H1 (cell line): ENCODE results near the gene UBE2K. TPM values are rescaled to one million over a fixed set of nuclear protein-coding genes. Genes with fewer than 3 reads are reported as not detected.

Experiments
- CTCF ChIA-PET: fragments of 300-600 bp; sonication (Branson Sonifier 250); formaldehyde crosslinking; loops from one replicate; lab custom pipeline; 2021; ENCODE audit not compliant: partially characterized antibody; lab: Charles Lee
- POLR2A ChIA-PET: fragments of 300-600 bp; sonication (Branson Sonifier 250); formaldehyde crosslinking; loops from one replicate; lab custom pipeline; 2021; ENCODE audit warnings: inconsistent platforms; ENCODE audit not compliant: partially characterized antibody; lab: Charles Lee
- DNase-seq, 2 experiments: peaks; one replicate each; pipeline versions ENCODE4 v3.0.0 to v3.0.0-alpha.2; 2010 to 2022; ENCODE audit warnings: low spot score in 2 of 2, low read depth in 1 of 2, mixed read lengths in 1 of 2
- FAIRE-seq: peaks from 2 replicates; lab custom pipeline; 2011; peaks lifted over from hg19 to GRCh38; lab: Jason Lieb, UNC
- H2AFZ ChIP-seq: 2 replicates; pipeline ENCODE4 v1.8.1; 2012; ENCODE audit warnings: low read length, inconsistent platforms
- H2AK5ac ChIP-seq: 2 replicates; pipeline ENCODE4 v1.6.1; 2013; ENCODE audit warnings: low read depth, low read length
- H2BK120ac ChIP-seq: replicated peaks from 2 replicates; pipeline ENCODE3; 2013; ENCODE audit warnings: low read depth, low read length, inconsistent platforms
- H2BK12ac ChIP-seq: 2 replicates; pipeline ENCODE4 v1.6.1; 2013; ENCODE audit warnings: low read depth, low read length
- H2BK15ac ChIP-seq: 2 replicates; pipeline ENCODE4 v1.6.1; 2013; ENCODE audit warnings: low read length
- H2BK20ac ChIP-seq: 2 replicates; pipeline ENCODE4 v1.6.1; 2013; ENCODE audit warnings: low read length
- H2BK5ac ChIP-seq: 2 replicates; pipeline ENCODE4 v1.6.1; 2013; ENCODE audit warnings: low read depth, low read length
- H3K14ac ChIP-seq: 2 replicates; pipeline ENCODE4 v1.6.1; 2013; ENCODE audit warnings: inconsistent platforms; ENCODE audit not compliant: insufficient read length
- H3K18ac ChIP-seq: 2 replicates; pipeline ENCODE4 v1.6.1; 2013; ENCODE audit warnings: low read length; ENCODE audit errors: extremely low read depth
- H3K23ac ChIP-seq: 2 replicates; pipeline ENCODE4 v1.6.1; 2013; ENCODE audit warnings: inconsistent platforms; ENCODE audit not compliant: insufficient read length
- H3K23me2 ChIP-seq: 2 replicates; pipeline ENCODE4 v1.6.1; 2013; ENCODE audit warnings: low read depth, low read length
- H3K27ac ChIP-seq: 2 replicates; pipeline ENCODE4 v1.6.1; 2011; ENCODE audit warnings: low read depth, low read length, inconsistent platforms
- H3K27me3 ChIP-seq, 4 experiments: replicated peaks in 1 of 4; 1 replicate in 1 of 4; 2 replicates in 3 of 4; pipeline versions ENCODE4 v1.6.1 to v1.8.1; 2011 to 2013; ENCODE audit warnings: low read length in 3 of 4, mild to moderate bottlenecking in 3 of 4, inconsistent platforms in 2 of 4, mixed read lengths in 2 of 4, moderate library complexity in 1 of 4; ENCODE audit not compliant: control insufficient read depth in 3 of 4, insufficient read depth in 3 of 4; ENCODE audit errors: extremely low read depth in 1 of 4
- H3K36me3 ChIP-seq, 4 experiments: 2 replicates each; pipeline versions ENCODE4 v1.6.1 to v1.8.1; 2011 to 2013; ENCODE audit warnings: mild to moderate bottlenecking in 4 of 4, low read length in 3 of 4, moderate library complexity in 2 of 4, control low read depth in 1 of 4, inconsistent platforms in 1 of 4; ENCODE audit not compliant: insufficient read depth in 4 of 4, control insufficient read depth in 2 of 4
- H3K4ac ChIP-seq: replicated peaks from 2 replicates; pipeline ENCODE3; 2013; ENCODE audit warnings: low read length, low read depth, mixed read lengths, inconsistent platforms; ENCODE audit not compliant: insufficient read length
- H3K4me1 ChIP-seq, 4 experiments: replicated peaks in 1 of 4; 1 replicate in 1 of 4; 2 replicates in 3 of 4; pipeline versions ENCODE4 v1.6.1 to v1.8.1; 2011 to 2013; ENCODE audit warnings: low read length in 3 of 4, inconsistent platforms in 2 of 4, mixed read lengths in 1 of 4; ENCODE audit not compliant: insufficient read depth in 4 of 4, control insufficient read depth in 3 of 4
- H3K4me2 ChIP-seq, 2 experiments: 2 replicates each; pipeline versions ENCODE4 v1.6.1 to v1.8.1; 2011 to 2013; ENCODE audit warnings: low read depth in 2 of 2, low read length in 2 of 2, control low read depth in 1 of 2, inconsistent platforms in 1 of 2, mild to moderate bottlenecking in 1 of 2; ENCODE audit not compliant: insufficient read depth in 1 of 2
- H3K4me3 ChIP-seq, 4 experiments: fragments of 200-600, 300-600 bp in 1 of 4; sonication (generic), shearing (Covaris generic), sonication (Bioruptor Twin) in 1 of 4; 2 replicates each; pipeline versions ENCODE4 v1.5.1 to v1.8.1; 2011 to 2016; ENCODE audit warnings: low read length in 4 of 4, low read depth in 3 of 4, control low read depth in 2 of 4, inconsistent platforms in 2 of 4, mild to moderate bottlenecking in 2 of 4, mixed read lengths in 1 of 4, moderate library complexity in 1 of 4; ENCODE audit not compliant: insufficient read depth in 2 of 4; ENCODE audit errors: extremely low read depth in 1 of 4
- H3K56ac ChIP-seq: replicated peaks from 2 replicates; pipeline ENCODE3; 2013; ENCODE audit warnings: low read depth, mild to moderate bottlenecking, mixed read lengths, low read length, inconsistent platforms; ENCODE audit not compliant: insufficient read length
- H3K79me1 ChIP-seq: 2 replicates; pipeline ENCODE4 v1.6.1; 2013; ENCODE audit warnings: low read depth, low read length, control low read depth
- H3K79me2 ChIP-seq, 2 experiments: 2 replicates each; pipeline versions ENCODE4 v1.6.1 to v1.8.1; 2012 to 2013; ENCODE audit warnings: low read length in 2 of 2, mild to moderate bottlenecking in 2 of 2, inconsistent platforms in 1 of 2; ENCODE audit not compliant: insufficient read depth in 2 of 2, control insufficient read depth in 1 of 2
- H3K9ac ChIP-seq, 4 experiments: replicated peaks in 1 of 4; 1 replicate in 1 of 4; 2 replicates in 3 of 4; pipeline versions ENCODE4 v1.6.1 to v1.8.1; 2011 to 2013; ENCODE audit warnings: low read depth in 3 of 4, low read length in 3 of 4, control low read depth in 2 of 4, mild to moderate bottlenecking in 2 of 4, moderate library complexity in 2 of 4, inconsistent platforms in 1 of 4; ENCODE audit errors: extremely low read depth in 1 of 4
- H3K9me3 ChIP-seq, 2 experiments: 2 replicates each; pipeline versions ENCODE4 v1.6.1 to v1.8.1; 2012 to 2013; ENCODE audit warnings: mild to moderate bottlenecking in 2 of 2, moderate library complexity in 2 of 2, control low read depth in 1 of 2, inconsistent platforms in 1 of 2, low read depth in 1 of 2, low read length in 1 of 2, mixed read lengths in 1 of 2; ENCODE audit not compliant: insufficient read depth in 2 of 2
- H4K20me1 ChIP-seq, 2 experiments: replicated peaks in 1 of 2; 2 replicates each; pipeline versions ENCODE3 to v1.8.1; 2011 to 2013; ENCODE audit warnings: inconsistent platforms in 2 of 2, low read length in 2 of 2, mild to moderate bottlenecking in 1 of 2; ENCODE audit not compliant: insufficient read depth in 2 of 2, control insufficient read depth in 1 of 2
- H4K5ac ChIP-seq: 2 replicates; pipeline ENCODE4 v1.6.1; 2013; ENCODE audit warnings: low read length, low read depth, mixed read lengths, inconsistent platforms; ENCODE audit not compliant: insufficient read length
- H4K8ac ChIP-seq: 2 replicates; pipeline ENCODE4 v1.8.0; 2013; ENCODE audit warnings: mild to moderate bottlenecking, moderate library complexity, low read length, inconsistent platforms; ENCODE audit not compliant: insufficient read depth; ENCODE audit errors: extremely low read depth
- H4K91ac ChIP-seq: replicated peaks from 2 replicates; pipeline ENCODE3; 2013; ENCODE audit warnings: low read length, mixed read lengths, inconsistent platforms; ENCODE audit not compliant: insufficient read length
- POLR2A ChIP-seq, 2 experiments: IDR thresholded peaks; 1 replicate in 1 of 2; 2 replicates in 1 of 2; pipeline ENCODE4 v1.6.1; 2011; ENCODE audit warnings: low read depth in 2 of 2, low read length in 2 of 2, mild to moderate bottlenecking in 2 of 2; ENCODE audit errors: control extremely low read depth in 1 of 2
- WGBS, 2 experiments: shearing (Covaris generic) in 1 of 2; methylation state at CpG; one replicate each; pipeline versions ENCODE4 v1.1.6 to v1.1.7; 2013 to 2015; ENCODE audit warnings: low lambda C conversion rate in 2 of 2, mixed read lengths in 2 of 2, inconsistent platforms in 1 of 2, low coverage in 1 of 2, missing lambda C conversion rate in 1 of 2; ENCODE audit not compliant: insufficient replicate concordance in 2 of 2, insufficient coverage in 1 of 2, insufficient read length in 1 of 2; ENCODE audit errors: extremely low coverage in 1 of 2, missing lambda C conversion rate in 1 of 2; 5-methylcytosine and 5-hydroxymethylcytosine counted together
- polyA plus RNA-seq, 7 experiments: library from polyadenylated mRNA; depleted of rRNA in 3 of 7; stranded (reverse) in 5 of 7; unstranded in 2 of 7; fragments of >200 nt in 5 of 7; fragments of 200-250 nt in 2 of 7; gene quantifications; 1 replicate in 5 of 7; 2 replicates in 1 of 7; 4 replicates in 1 of 7; pipeline versions ENCODE4 v1.2.1 to v1.2.3, GENCODE V29; 2011 to 2013; ENCODE audit warnings: missing spikeins in 2 of 7, mixed read lengths in 2 of 7
- total RNA-seq: library from RNA; stranded (reverse); fragmentation: NEBNext Ultra II Directional; extraction: Animal tissue kit (Norgen Biotek cat#: 25700); gene quantifications from 2 replicates; pipeline ENCODE4 v1.2.1, GENCODE V29; 2021

Gene UBE2K
- total and polyA plus RNA-seq, 2 of the 8 experiments (the other 6 are each of a cell fraction or from before 2014, with no cell fraction given): 53.6 to 174 TPM

GRCh38 chr4:39718366-39719323 is 20.7 kb downstream of the UBE2K start:
- H3K27me3 ChIP-seq: no peaks in the 10 kb centered on the region
- no peak for TF ChIP-seq POLR2A (IDR thresholded peaks at IDR 0.05; ENCODE audit: control extremely low read depth in 1 of 2, low read depth in 2 of 2, low read length in 2 of 2)
- no peak overlapping the region for H3K14ac ChIP-seq
- H3K79me2 ChIP-seq: peaks cover 31 to 97% of the 10 kb centered on the region in 2 experiments
- no peak for FAIRE-seq
- H4K91ac ChIP-seq: no peak overlapping the region
- peaks cover 0 to 11% (median 3%) of the 10 kb centered on the region in 4 experiments; a peak in 3 of 8 replicates for H3K36me3 ChIP-seq
- no peak overlapping the region for H3K4ac ChIP-seq
- no peaks in the 10 kb centered on the region; a peak in 1 of 4 replicates for H3K9me3 ChIP-seq
- H3K56ac ChIP-seq: no peak overlapping the region
- H2AFZ ChIP-seq: no peak overlapping the region
- H2BK12ac ChIP-seq: no peak overlapping the region
- ChIA-PET CTCF (no interaction called here), POLR2A (interaction anchor here (0.9 to 1.4 kb wide), 2 partner anchors 11 to 21 kb away, joined by 3 read pairs; partner anchors contain the start of gene UBE2K)
- H4K5ac ChIP-seq: no peak overlapping the region
- DNase-seq: peak in 1 of 2 experiments; percentile 48
- no peaks in the 10 kb centered on the region for H3K23me2 ChIP-seq
- no peak overlapping the region for H2BK5ac ChIP-seq
- H2BK120ac ChIP-seq: no peak overlapping the region
- no peak overlapping the region for H2BK15ac ChIP-seq
- H3K4me1 ChIP-seq: no peaks in the 10 kb centered on the region; a peak in 2 of 7 replicates
- WGBS, 2 experiments: 93% methylated on average over 28 of the region's 33 CpGs; no CpG with 5 or more reads in 1 of the 2 experiments
- H3K23ac ChIP-seq: no peak overlapping the region
- no peak overlapping the region for H3K4me2 ChIP-seq
- no peak overlapping the region for H4K8ac ChIP-seq
- H2BK20ac ChIP-seq: no peak overlapping the region
- H3K79me1 ChIP-seq: no peaks in the 10 kb centered on the region; the same call in 1 of the 2 replicates
- no peak overlapping the region for H2AK5ac ChIP-seq
- no peak overlapping the region for H3K4me3 ChIP-seq
- H3K27ac ChIP-seq: no peak overlapping the region
- no peak overlapping the region for H3K18ac ChIP-seq
- H3K9ac ChIP-seq: no peak overlapping the region
- peaks cover 7 to 11% of the 10 kb centered on the region in 2 experiments for H4K20me1 ChIP-seq
